NCI-H1048 (cell line): ENCODE results near the gene QPCT.
"Not testable (repeated sequence)": the region's sequence is repeated elsewhere in the genome, so short reads cannot be mapped to it uniquely, and the experiment has no call there.

Source experiments
- DNase-seq: peaks from one replicate; lab custom pipeline; 2025; lab: John Stamatoyannopoulos, UW

QPCT gene

DNA sequence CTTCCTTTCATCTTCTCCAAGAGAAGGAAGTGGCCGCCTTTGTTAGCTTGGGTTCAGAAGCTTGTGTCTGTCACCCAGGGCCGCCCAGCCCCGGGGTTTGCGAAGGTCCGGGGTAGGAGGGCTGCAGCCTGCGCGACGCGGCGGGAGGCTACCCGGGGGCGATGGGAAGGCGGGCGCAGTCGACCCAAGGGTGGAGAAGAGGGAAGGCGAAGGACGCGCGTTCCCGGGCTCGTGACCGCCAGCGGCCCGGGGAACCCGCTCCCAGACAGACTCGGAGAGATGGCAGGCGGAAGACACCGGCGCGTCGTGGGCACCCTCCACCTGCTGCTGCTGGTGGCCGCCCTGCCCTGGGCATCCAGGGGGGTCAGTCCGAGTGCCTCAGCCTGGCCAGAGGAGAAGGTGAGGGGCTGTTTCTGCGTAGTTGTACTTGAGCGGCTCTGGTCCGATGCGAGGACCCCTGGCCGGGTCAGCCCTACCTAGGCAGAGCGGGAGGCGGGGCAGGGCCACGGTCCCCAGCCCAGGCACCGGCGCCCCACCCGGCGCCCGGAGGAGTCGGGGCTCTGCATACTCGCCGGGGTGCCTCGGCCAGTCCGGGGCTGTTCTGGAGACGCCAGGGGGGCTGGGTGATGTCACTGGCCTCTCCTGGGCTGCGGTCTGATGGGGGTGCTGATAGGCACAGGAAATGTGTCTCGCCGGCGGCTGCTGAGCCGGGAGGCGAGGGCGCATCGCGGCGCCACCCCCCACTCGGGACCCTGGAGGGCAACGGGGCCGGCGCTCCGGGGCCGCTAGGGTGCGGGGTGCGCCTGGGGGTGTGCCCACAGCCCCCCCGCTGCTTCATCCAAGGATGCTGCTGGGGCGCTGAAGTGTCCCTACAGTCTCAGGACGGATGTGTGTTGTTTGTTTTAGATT, at the start of gene QPCT:
TSS of gene QPCT (plus strand) at position 178 of the 909 bp plus-strand sequence. CDS start at position 280, 102 bp downstream.
- no peak for DNase-seq

DNA sequence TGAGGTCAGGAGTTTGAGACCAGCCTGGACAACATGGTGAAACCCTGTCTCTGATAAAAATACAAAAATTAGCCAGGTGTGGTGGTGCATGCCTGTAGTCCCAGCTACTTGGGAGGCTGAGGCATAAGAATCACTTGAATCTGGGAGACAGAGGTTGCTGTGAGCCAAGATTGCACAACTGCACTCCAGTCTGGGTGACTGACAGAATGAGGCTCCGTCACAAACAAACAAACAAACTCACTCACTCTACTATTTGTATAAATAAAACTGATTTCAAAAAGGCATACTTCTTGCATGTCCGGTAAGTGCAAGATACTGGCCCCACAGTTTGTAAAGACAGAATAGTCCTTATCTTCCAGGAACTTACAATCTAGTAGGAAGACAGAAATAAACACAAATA, 49.6 kb upstream of the QPCT start:
- not testable (repeated sequence) for DNase-seq

DNA sequence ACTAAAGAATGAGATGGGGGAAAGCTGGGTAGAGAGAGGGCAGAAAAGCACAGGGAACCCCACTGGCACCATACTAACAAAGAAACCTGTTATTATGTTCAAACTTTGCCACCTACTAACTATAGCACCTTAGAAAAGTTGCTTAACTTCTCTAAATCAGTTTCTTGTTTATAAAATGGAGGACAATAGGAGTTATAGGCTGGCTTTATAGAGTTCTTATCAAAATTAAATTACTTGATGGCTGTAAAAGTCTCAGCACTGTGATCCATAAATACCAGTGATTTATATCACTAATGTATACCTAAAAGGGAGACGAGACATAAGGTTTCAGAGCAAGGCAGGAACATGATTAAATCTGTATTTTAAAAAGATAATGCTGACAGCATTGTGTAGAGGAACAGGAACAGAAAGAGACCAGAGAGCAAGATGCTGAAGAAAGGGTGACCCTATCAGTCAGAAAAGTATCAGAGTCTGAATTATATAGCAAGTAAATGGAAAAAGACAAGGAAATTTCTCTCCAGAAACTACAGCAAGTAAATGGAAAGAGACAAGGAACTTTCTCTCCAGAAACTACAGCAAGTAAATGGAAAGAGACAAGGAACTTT, 48.9 kb upstream of the QPCT start:
- DNase-seq = no peak

DNA sequence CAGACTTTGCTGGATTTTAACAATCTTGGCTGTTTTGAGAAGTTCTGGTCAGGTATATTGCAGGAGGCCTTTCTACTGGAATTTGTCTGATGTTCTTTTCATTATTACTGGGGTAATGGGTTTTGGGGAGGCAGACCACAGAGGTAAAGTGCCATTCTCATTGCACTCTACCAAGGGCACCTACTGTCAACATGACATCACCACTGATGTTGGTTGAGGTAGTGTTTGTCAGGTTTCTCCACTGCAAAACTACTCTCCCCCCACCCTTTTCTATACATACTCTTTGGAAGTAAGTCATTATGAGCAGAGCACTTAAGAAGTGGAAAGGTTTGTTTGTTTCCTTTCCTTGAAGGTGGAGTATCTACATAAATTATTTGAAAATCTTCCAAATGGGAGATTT, 46.8 kb upstream of the QPCT start:
- no peak for DNase-seq

DNA sequence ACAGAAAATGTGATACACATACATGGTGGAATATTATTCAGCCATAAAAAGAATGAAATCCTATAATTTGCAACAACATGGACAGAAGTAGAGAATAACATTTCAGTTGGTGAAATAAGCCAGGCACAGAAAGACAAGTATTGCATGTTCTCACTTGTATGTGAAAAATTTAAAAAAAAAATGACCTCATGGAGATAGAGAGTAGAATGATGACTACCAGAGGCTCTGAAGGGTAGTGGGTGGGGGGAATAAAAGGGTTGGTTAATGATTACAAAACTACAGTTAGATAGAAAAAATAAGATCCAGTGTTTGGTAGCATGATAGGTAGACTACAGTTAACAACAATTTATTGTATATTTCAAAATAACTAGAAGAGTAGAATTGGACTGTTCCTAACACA, 44.3 kb upstream of the QPCT start:
- no peak for DNase-seq

DNA sequence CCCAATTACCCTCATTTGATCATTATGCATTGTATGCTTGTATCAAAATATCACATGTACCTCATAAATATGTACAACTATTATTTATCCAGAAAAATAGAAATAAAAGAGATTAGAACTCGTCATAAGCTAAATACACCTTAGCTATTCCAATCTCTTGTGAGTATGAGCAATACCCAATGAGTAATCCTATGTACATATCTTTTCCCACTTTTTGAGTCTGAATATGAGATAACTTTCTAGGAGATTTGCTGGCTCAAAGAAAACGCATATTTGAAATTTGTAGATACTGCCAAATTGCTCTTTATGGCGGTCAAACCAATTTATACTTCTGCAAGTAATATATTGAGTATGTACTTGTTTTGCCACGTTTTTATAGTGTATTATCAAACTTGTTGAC, 43.9 kb upstream of the QPCT start:
- no peak for DNase-seq

DNA sequence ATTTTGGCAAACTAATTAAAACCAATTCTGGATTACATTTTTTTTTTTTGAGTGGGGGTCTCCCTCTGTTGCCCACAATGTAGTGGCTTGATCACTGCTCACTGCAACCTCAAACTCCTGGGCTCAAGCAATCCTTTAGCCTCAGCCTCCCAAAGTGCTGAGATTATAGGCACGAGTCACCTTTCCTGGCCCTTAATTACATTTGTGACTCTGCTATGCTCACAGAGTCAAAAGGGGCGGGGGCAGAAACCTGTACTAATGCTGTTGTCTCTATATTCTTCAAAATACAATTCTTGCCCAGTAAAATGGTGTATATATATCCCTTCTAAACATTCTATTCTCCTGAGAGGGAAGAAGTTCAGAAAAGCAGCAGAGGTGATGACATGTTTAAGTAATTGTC, 43.0 kb upstream of the QPCT start:
- DNase-seq = no peak

DNA sequence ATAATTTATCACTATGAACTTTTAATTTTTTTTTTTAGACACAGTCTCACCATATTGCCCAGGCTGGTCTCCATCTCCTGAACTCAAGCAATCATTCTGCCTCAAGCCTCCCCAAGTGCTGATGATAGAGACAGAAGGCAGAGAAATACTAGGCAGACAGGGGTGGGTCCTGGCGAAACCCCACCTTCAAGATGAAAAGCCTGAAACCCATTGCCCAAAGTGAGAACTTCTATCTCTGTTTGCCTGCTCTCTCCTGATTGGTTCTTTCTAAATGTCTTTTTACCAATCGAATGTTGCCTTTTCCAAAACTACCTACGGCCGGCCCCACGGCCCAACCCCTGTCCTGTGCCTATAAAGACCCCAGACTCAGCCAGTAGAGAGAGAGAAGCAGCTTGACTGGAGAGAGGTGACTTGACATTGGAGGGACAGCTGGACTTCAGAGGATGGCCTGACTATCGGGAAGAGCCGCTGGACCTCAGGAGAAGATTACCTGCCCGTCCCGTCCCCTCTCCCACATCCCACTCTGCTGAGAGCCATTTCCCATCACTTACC, 41.7 kb upstream of the QPCT start:
- no peak for DNase-seq

DNA sequence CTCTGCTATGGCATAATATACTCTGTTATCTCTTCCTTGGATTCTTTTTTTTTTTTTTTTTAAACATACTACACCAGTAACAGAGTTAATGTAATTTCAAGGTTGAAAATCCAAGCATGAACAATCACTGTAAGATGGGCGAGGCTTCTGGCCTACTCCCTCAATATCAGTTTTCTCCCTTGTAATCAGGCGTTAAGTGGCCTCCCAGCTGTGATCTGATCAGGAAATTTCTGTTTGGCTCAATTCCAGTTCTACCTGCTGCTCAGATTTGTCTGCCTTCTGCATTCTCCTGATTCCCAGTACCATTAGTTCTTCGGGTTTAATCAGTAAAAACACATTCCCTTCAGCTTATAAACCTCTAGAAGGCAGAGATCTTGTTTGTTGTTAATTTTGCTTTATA, 38.4 kb upstream of the QPCT start:
- DNase-seq = no peak

DNA sequence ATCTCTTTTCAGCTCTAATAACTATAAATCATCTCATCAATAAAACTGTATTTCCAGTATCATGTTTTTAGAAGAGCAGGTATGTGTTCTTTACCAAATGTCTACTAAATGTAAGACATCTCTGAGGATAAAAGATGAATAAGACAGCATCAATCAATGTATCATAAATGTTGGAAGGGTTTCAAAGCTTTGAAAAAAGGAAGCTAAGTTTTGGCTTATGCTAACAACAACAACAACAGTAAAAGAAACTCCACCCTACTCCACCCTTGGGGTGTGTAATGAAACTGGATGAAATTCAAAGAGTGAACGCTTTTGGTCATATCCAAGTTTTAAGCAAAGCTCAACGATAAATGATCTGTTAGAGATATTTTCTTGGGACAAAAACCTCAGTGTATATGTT, 36.9 kb upstream of the QPCT start:
- no peak for DNase-seq

DNA sequence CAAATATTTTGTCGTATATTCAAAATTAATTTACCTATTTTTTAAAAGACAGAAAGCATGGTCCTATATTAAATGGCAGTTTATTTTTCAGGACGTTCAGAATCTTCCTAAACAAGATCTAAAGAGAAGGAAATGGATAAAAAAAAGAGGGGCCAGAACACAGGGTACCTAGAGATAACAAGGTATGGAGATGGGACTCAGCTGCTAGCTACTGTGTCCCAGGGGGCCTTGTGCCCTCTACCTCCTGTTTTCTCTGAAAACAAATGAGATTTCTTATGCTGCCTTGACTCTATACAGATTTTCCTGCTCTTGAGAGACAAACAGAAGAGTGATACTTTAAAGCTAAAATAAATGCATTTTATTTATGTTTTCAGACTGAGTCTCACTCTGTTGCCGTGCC, 29.1 kb upstream of the QPCT start:
- DNase-seq = no peak

DNA sequence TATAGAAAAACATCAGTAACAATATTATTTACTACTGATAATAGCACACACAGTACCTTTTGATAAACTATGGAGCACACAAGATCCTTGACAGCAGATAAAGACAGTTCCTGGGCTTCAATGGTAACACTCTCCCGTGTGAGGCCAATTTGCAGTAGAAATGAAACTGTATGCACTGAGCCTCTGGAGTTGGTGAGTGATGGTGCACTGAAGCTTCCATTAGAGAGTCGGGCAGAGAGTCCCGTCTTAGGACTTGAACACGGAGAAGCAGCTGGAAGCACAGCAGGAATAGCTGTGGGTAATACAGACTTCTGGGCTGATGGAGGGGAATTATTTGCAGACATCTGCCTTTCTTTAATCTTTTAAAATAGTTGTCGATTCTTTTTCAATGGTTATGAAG, 28.2 kb upstream of the QPCT start:
- DNase-seq = no peak

DNA sequence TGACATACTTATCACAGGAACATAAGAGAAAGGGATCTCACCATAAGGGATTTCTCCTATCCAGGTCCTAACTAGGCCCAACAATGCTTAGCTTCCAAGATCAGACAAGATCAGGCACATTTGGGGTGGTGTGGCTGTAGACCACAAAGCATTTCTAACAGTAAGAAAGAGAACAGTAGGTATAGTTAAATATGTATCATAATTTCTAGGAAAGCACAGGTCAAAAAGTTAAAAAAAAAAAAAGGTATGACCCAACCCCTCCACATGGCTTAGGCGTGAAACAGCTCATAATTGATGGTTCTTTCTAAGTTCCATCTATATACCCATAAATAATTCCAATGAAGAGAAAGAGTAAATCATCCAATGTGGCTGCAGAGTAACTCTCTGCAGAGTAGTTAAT, 26.7 kb upstream of the QPCT start:
- no peak for DNase-seq

DNA sequence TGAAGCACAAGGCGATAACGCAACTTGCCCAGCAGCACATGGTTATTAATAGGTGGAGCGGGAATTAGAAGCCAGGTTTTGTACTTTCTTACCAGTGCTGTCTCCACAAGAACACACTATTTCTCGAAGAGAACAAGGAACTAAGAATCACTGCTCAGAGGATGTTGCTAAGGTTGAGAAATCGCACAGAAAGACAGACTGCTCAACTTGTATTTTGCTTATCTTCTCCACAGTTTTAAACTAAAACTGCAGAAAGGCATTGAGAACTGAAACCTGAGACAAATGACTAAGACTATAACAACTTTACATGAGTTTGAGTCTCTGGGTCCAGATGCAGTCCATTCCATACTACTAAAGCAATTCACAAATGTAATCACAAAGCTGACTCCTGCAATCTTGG, 26.0 kb upstream of the QPCT start:
- DNase-seq = no peak

DNA sequence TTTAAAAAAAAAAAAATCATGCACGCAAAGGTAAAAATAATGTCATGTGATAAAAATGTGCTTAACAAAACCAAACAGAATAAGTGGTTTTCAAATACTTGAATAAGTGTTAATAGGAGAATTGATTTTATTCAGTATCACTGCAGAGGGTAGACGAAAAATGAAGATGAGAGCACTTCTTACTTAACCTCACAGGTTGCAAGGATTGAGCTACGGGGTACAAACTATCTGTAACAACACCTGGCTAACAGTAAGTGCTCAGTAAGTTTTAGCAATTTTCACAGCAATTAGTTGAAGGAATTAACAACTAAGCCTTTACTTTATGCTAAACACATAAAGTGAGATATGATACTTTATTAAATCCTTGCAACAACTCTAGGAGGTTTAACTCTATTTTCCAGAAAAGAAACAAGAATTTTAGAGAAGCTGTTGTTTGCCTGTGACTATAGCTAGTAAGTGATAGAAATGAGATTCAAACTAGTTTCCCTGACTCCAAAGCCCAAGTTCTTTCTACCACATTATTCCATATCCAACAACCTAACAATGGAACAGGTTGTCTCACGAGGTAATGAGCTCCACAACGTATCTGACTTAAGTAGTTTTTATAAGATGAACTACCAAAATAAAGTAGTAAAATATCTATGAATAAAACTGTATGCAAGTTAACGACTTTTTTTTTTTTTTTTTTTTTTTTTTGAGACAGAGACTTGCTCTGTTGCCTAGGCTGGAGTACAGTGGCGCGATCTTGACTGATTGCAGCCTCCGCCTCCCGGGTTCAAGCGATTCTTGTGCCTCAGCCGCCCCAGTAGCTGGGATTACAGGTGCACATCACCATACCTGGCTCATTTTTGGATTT, 24.4 kb upstream of the QPCT start:
- DNase-seq = no peak

DNA sequence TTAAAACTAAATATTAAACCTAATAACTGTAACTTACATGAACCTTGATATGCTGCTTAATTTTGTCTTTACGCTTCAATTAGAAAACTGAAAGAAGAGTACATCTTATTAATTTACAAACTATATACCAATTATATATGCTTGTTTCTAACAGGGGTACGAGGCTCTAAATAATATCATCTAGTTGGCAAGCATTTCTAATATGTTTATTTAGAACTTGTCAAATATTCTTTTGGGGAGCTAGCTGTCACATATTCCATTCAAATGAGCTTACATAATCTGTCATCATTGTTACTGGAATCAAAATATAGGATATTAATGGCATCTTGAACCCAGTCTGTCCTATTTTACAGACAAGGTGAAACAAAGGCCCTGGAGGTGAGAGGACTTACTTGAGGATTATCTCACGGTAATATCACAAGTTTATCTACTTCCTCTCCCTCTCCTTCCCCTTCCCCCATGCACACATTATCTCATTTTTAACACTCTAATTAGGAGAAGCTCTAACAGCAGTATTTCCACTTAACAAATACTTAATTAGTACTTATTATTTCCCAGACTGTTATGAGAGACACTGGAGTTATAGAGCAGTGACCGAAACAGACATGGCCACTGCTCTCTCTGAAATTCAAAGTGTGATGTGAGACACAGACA, 23.3 kb upstream of the QPCT start:
- no peak for DNase-seq

DNA sequence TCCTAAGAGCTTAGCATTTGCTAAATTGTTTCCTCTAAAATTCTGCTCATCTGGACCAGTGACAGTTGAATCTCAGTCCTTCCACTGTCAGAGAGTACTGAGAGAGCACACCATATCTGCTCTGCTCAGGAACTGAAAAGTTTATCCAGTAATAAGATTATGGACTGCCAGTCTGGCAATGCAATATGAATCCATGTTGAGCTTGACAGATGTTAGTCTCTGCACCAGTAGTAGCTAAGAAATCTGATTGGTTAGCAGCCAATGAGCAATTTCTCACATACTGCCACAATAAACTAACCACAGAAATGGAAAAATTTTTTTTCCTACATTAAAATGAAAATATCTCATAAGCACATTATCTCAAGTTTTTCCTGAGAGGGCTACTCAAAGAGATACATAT, 22.1 kb upstream of the QPCT start:
- DNase-seq = no peak

DNA sequence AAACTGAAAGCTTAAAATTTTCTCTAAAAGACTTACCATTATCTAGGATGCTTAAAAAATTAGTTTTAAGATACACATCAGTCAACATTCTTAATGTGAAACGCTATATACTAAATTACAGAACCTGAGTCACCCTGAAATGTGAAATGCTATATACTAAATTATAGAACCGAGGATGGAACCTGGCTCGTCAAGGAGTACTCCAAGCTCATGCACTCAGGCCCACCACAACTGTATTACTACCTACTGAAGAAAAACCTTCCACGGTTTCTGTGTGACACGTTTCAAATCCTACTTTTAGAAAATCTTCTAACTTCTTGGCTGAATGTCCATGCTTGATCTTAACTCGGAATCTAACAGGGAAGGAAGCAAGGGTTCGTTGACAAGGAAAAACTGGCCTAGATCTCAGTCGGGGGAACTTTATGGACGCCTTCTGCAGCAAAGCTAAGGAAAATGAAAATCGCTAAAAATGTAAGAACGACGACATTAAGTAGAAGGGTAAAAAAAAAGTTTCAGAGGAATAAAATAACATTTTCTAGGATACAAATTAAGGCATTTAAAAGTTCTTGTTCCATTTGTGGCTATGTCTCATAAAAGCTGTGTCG, 21.2 kb upstream of the QPCT start:
- no peak for DNase-seq

DNA sequence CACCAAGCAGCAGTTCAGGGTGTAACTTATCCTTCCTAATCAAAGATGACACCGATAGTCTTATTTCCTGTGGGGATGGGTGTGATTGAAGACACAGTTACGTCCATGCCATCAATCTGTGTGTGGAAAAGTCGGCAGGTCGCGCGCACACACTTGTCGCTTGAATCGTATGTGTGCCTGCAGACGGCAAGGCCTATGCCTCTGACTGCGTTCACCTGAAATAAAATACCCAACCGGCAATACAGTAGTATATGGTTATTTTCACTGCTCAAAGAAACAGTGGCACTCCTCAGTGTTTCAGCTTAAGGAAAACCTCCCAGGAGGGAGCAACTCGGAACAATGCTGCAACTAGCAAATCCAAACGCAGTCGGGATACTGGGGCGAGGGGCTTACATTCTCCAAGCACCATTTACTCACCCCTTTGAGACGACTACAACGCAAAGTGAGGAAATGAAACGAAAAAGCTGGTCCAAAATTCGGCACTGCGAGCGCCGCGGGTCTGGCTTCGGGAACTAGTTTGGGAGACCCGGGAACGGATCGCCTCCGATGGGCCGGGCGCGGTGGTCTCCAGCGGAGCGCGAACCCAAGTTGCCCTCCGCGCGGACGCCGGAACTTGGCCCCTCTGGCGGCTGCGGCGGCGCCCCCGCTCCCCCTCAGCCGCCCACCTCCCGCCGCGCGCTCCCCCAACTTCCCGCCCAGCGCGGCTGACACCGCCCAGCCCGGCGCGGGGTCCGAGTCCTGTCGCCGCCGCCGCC, 20.5 kb upstream of the QPCT start:
- DNase-seq = no peak

DNA sequence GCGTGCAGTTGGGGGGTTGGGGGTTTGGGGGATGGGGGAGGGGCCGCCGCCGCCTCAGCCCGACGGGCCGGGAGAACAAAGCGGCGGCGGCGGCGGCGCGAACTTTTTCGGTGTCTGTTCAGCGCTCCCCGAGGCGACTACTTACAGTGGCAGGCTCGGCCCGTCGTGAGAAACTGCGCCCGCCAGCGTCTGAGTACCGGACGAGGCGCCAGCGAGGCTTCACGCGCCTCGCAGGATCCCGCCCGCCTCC, 20.0 kb upstream of the QPCT start:
- DNase-seq = no peak
